AG04449 (cell line): ENCODE results near the gene SLC24A3.

Source experiments
- CTCF ChIA-PET: fragments of 350-600 bp; formaldehyde crosslinking; extraction: SDS; loops from one replicate; lab custom pipeline; 2021; ENCODE audit warnings: antibody characterized with exemption; lab: Yijun Ruan, JAX
- POLR2A ChIA-PET: fragments of 400-600, 350-600 bp; formaldehyde crosslinking; extraction: SDS; loops from one replicate; lab custom pipeline; 2020; ENCODE audit warnings: antibody characterized with exemption, inconsistent platforms; lab: Yijun Ruan, JAX
- DNase-seq: peaks from one replicate; pipeline ENCODE4 v3.0.0-alpha.2; 2010; ENCODE audit warnings: low read depth, low spot score
- H3K4me3 ChIP-seq: 2 replicates; pipeline ENCODE4 v1.5.1; 2011; ENCODE audit warnings: low read depth, mild to moderate bottlenecking, control low read depth, low read length
- TF ChIP-seq, protein P1 (sequence below): IDR thresholded peaks from one replicate; pipeline ENCODE4 v1.5.1; 2011; ENCODE audit warnings: mild to moderate bottlenecking, moderate library complexity, low read length, control low read depth, inconsistent platforms; ENCODE audit not compliant: insufficient read depth; ENCODE audit errors: missing control alignments

Gene SLC24A3

DNA sequence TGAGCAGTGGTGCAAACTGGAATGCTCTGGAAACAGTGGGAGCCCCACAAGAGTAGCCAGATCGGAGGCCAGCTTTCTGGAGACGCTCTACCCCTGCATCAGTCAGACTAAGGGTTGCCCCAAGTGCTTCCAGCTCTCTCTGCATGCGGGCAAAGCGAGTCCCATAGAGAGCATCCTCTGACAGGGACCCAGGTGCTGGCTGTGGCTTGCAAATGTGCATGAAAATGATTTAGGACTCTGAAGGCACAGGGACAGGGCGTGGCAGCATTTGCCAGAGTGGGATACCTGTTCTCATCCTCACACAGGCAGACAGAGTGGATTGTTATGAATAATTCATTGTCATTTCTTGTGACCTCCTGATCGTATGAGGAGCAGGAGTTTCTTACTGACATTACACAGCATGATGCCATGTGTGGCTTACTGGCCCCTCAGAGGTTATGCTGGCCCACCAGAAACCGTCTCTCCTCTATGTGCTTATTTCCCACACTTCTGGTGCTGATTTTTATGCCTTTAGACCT is 555.9 kb downstream of the SLC24A3 start:
- CTCF ChIA-PET, result interaction anchor here (5.6 kb wide), 1 partner anchor 16 kb away, joined by 36 read pairs; no protein-coding TSS in a partner anchor
- no peak overlapping the region for H3K4me3 ChIP-seq
- no peak for DNase-seq
- TF ChIP-seq, protein P1, sequence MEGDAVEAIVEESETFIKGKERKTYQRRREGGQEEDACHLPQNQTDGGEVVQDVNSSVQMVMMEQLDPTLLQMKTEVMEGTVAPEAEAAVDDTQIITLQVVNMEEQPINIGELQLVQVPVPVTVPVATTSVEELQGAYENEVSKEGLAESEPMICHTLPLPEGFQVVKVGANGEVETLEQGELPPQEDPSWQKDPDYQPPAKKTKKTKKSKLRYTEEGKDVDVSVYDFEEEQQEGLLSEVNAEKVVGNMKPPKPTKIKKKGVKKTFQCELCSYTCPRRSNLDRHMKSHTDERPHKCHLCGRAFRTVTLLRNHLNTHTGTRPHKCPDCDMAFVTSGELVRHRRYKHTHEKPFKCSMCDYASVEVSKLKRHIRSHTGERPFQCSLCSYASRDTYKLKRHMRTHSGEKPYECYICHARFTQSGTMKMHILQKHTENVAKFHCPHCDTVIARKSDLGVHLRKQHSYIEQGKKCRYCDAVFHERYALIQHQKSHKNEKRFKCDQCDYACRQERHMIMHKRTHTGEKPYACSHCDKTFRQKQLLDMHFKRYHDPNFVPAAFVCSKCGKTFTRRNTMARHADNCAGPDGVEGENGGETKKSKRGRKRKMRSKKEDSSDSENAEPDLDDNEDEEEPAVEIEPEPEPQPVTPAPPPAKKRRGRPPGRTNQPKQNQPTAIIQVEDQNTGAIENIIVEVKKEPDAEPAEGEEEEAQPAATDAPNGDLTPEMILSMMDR, result no peak
- POLR2A ChIA-PET, result no interaction called here

DNA sequence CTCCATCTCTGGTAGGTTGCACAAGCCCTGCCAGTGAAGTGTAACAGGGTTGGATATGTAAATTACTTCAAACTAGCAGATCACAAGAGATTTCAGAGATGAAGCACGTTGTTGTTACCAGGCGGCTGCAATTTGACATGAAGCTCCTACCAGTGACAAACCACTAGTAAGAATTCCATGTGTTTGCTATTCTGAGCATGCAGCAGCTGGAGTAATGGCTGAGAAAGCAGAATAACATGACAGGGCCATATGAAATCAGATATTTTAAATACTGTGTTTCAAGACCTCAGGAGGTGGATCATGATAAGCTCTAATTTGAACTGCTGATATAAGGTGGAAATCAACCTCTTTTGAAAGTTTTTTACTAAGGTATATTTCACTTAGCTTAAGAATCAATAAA is 557.1 kb downstream of the SLC24A3 start:
- TF ChIP-seq, protein P1, result no peak
- no peak for DNase-seq
- H3K4me3 ChIP-seq, result no peak overlapping the region
- ChIA-PET CTCF (interaction anchor here (0.7 to 5.6 kb wide), 4 partner anchors 15 to 224 kb away, joined by 3 to 36 read pairs (median 3); no protein-coding TSS in a partner anchor), POLR2A (interaction anchor here (0.8 kb wide), 1 partner anchor 12 kb away, joined by 3 read pairs; the partner anchor contains the start of gene RIN2)

DNA sequence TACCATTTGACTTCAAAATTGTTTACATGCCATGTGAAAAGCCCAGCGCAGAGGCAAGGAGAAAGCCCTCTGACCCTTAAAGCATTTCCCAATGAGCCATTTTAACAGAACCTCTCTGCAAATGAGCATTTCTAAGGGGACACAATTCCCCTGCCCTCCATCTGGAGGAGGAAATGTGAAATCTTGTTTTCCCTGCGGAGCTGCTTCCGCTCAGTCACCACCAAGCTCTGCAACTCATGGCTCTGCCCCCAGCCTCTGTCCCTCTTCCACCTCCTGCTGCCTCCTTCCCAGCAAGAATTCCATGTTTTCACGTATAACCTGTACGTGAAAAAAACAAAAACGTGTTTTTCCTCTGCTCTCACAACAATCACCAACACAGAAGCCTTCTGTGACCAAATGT is 557.9 kb downstream of the SLC24A3 start:
- no peak for DNase-seq
- no peak overlapping the region for H3K4me3 ChIP-seq
- TF ChIP-seq, protein P1, result no peak
- ChIA-PET POLR2A (interaction anchor here (0.8 kb wide), 1 partner anchor 13 kb away, joined by 3 read pairs; the partner anchor contains the start of gene RIN2), CTCF (interaction anchor here (0.9 to 5.6 kb wide), 4 partner anchors 9 to 223 kb away, joined by 3 to 36 read pairs (median 3); no protein-coding TSS in a partner anchor)

DNA sequence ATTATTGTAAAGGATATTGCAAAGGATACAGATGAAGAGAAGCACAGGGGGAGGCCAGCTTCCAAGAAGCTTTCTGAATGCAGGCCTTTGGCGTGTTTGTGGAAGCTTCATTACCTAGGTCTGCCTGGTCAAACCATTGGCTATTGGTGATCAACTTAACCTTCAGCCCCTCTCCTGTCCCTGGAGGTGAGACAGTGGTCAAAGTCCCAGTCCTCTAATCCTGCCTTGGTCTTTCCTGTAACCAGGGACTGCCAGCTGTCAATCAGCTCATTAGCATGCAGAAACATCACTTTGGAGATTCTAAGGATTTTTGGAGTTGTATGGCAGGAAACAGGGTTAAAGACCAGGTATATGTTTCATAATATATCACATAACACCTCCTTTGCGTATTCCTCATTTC is 558.6 kb downstream of the SLC24A3 start:
- POLR2A ChIA-PET, result no interaction called here

More for the DNA sequence above, 558.6 kb downstream of the SLC24A3 start:
- no peak overlapping the region for H3K4me3 ChIP-seq
- DNase-seq, result no peak
- TF ChIP-seq, protein P1, result no peak
- CTCF ChIA-PET, result interaction anchor here (1.6 to 5.6 kb wide), 2 partner anchors 9 to 13 kb away, joined by 3 to 36 read pairs; no protein-coding TSS in a partner anchor
